ENCODE measurements around the gene RAD51D.

DNA sequence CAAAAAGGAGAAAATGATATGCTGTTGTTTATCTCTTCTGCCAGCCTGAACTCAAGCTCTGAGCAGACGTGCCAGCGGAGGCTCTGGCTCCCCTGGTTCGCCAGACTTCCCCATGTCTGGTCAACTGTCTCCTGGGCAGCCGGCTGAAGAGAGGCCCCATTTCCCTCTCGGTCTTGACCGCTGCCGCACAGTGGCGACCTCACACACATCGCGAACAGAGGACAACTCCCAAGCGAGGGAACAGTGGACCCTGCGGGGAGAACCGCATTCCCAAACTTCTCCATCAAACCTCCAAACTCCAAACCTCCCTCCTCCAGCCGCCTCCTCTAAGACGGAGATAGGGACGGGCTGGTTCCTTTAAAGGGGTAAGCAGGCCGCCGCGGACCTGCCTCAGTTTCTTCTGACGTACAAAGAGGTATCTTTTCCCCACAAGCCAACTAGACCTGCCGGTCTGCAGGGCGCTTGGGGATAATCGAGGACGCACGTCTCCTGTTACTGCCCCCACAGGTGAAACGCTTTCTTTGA lies 31.2 kb downstream of the RAD51D start:
- TF ChIP-seq CTCF (IDR thresholded peaks at IDR 0.05; ENCODE audit: insufficient read depth, low read length) (no peak), POLR2AphosphoS5 (IDR thresholded peaks at IDR 0.05; ENCODE audit: low read depth) (0 out of 2 replicates have a peak, but pooled peaks have one; percentile 6), REST (IDR thresholded peaks at IDR 0.05; ENCODE audit: insufficient replicate concordance, low read depth) (no peak)
